GM18502 (cell line): ENCODE results near the gene WDR81.
"Not testable (repeated sequence)": the region's sequence is repeated elsewhere in the genome, so short reads cannot be mapped to it uniquely, and the experiment has no call there.

Source experiments
- ATAC-seq: cut with Tn5 transposase; IDR thresholded peaks from one replicate; pipeline ENCODE4 v1.9.1; 2021; ENCODE audit warnings: mild to moderate bottlenecking; ENCODE audit not compliant: unreplicated experiment, poor library complexity

WDR81 gene

DNA sequence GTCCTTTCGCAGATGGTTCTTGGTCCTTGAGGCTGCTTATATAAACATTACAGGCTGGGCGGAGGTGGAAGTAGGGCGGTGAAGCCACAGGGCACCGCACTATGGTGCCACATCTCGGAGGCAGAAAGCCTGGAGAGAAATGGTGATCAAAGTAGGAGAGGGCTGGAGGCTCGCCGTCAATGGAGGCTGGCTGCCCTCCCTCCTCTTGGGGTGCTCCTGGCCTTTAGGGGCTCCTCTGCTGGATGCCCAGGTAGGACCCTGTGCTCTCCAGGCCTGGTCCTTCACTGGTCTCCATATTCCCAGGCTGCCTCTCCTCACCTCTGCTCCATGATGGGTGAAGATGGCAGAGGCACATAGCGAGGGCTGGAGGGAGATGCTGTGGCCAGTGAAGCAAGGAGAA is 12.2 kb upstream of the WDR81 start:
- no peak for ATAC-seq

DNA sequence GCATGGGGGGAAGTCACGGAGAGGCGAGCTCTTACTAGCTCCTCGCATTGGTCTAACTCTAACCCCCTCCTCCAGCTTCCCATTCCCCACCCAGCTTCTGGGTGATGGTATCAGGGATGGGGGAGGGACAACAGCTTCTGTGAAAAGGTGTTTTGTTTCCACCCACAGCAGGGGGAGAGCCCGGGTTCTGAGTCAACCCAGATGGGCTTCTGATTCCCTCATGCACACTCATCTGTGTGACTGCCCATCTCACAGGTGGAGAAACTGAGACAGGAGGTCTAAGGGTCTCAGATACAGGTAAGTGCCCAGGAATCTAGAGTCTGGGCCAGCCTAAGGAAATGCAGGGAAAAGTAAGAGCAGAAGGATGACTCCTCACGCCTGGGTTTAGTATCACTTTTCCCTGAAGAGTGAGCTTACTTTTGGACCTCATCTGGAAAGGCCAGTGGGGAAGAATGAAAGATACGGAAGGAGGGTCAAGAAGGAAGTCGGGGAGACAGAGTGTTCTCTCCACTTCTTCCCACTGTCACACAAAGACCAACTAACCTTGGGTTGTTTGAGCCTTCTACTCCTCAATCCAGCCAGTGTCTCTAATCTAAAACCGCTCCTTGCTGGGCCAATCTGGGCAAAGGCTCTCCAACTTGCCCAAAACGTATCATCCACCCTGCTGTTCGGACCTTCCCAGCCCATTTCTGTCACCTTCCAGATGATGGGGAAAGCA is 11.2 kb upstream of the WDR81 start:
- no peak for ATAC-seq

DNA sequence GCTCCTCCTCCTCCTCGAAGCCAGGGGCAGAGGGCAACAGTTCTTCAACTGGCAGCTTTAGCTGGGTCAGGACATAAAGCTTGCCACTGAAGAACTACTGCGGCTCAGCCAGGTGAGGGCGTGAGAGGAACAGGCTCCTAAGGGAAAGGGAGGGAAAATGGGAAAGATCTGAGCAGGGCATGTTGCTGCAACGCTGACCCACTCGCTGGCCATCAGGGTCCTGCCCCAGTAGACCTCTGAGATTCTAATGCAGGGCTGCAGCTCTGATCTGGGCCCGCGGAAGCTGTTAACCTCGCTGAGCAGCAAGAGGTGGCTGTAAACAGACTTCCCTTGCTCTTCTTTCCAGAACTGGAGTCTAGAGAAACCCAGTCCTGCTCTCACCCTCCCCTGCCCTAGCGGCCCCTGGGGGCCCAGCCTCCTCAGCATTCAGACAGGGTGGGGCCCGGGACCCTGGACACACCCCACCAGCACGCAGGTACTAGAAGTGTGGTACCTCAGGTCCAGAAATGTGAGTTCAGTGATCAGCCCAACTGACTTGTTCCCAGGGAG is 10.6 kb upstream of the WDR81 start:
- ATAC-seq = no peak

DNA sequence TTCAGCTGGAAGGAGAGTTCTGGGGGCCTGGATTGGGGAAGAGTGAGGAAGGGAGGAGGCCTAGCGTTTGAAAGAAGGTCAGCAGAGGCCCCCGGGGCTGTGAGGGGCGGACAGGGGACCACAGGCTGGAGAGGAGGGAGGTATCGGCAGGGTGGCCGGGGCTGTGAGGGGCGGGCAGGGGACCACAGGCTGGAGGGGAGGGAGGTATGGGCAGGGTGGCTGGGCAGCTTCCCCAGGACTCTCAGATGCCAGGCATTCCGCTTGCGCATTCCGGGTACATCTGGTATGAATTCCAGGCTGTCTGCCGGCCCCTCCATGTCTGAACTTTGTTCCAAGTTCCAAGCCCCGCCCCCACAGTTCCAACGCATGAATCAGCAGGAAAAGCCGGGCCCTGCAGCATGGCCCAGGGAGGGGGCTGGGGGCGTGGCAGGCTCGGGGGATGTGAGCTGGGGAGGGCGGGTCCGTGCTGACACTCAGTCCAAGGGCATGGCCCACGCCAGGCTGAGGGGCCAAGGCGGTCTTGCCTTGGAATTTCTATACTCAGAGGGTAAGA is 10.0 kb upstream of the WDR81 start:
- no peak for ATAC-seq

DNA sequence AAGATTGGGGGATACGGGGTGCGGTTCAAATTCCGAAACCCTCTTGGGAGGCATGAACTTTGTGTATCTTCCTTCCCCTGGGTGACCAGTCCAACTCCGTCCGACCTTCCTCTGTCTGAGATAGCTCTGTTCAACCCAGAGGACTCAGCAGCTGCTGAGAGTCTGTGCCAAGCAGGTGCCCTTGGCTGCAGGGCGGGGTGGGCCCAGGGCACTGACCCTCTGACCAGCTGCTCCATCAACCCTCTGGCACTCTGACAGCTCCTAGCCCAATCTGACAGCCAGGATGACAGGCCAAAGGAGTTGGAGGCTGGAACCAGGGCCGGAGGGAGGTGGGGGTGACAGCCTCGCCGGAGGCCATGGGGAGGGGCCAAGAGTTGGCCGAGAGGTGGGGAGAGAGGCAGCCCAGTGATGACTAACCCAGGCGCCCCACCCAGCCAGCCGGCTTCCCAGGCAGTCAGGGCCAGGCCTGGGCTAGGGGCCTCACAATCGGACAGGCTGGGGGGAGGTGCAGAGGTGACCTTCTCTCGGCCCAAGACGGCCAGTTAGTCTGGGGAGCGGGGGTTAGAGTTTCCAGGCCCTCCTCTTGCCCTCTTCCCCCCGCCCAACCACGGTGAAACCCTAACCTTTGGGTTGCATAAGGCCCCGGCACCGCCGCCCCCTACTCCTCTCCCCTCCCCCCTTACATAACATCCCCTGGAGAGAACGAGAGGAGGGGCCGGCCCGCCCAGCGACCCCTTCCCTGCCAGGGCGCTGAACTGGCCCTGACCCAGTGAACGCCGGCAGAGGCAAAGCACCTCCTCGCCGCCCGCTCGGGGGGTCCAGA is 9.3 kb upstream of the WDR81 start:
- no peak for ATAC-seq

DNA sequence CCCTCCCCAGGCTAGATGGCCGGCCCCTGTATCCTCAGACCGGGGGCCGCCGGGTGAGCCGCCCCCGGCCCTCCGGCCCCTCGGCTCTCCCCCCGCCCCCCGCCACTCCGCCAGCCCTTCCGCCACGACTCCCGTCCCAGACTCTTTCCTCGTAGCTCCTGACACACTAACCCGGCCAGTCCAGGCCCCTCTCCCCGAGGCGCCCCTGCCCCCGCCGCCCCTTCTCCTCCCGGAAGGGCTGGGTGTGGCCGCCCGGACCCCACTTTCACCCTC is 8.8 kb upstream of the WDR81 start:
- no peak for ATAC-seq

DNA sequence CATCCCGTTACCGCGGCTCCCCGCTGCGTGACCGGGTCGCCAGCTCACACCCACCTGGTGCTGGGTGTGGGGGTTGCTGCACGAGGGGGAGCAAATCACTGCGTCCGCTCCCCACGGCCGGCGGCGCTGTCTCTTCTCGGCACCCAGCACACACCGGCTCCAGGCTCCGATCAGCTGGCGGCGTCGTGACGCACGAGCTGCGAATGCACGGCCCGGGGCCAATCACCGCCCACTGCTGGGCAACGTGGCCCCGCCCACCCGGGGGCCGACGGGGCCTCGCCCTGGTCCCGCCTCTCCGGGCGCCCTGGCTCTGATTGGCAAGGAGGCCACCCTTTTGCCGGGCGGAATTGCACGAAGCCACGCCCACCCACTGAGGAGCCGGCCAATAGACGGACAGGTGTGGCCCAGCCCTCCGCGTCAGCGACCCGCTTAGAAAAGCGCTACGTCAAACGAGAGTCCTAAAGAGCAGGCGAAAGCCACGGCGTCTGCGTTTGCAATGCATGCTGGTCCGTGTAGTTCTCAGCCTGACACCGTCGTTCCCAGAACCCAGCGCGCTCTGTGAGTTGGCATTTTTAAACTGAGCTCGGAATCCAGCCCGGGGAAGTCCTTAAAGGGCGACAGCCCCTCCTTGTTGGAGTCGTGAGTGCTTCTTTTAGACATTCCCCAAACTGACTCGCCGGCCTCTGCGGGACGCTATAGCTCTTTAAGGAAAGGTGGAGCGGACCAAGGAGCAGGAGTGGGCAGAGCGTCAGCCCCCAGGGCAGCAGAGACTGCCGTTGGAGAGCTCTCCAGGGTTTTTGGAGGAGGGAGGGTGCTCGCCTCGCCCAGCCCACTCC is 8.2 kb upstream of the WDR81 start:
- ATAC-seq = peak; percentile 80

DNA sequence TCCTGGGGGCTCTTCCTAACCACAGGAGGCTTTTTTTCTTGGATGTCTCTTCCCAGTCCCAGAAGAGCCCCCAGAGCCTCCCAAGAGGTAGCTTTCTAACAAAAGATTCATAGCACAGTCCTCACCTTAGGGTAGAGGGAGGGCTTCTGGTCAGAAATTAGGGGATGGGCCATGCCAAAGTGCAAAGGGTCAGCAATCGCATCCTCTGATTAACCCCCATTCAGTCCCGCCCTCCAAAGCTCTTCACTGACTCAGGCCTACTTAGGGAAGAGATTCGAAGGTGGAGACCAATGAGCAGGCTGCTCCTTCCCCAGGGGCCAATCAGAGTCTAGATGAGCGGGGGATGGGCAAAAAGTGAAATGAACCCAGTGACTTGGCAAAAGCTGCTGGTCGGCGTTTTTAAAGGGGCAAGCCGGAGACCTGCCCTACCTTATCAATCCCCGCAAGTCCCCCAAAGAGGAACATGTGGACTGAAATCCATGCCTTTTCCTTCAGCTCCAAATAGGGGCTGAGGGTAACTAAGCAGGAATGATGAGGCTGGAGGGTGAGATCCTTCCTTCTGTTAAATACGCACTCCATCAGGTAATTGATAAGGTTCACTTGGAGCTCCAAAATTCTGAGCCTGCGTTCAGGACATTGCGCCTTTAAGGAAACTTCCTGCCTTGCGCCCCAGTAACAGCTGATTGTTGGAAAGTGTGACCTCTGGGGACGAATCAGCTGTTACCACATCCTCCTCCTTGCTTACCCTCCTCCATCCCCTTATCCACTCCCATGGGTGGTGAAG is 7.4 kb upstream of the WDR81 start:
- peak; percentile 42 for ATAC-seq

DNA sequence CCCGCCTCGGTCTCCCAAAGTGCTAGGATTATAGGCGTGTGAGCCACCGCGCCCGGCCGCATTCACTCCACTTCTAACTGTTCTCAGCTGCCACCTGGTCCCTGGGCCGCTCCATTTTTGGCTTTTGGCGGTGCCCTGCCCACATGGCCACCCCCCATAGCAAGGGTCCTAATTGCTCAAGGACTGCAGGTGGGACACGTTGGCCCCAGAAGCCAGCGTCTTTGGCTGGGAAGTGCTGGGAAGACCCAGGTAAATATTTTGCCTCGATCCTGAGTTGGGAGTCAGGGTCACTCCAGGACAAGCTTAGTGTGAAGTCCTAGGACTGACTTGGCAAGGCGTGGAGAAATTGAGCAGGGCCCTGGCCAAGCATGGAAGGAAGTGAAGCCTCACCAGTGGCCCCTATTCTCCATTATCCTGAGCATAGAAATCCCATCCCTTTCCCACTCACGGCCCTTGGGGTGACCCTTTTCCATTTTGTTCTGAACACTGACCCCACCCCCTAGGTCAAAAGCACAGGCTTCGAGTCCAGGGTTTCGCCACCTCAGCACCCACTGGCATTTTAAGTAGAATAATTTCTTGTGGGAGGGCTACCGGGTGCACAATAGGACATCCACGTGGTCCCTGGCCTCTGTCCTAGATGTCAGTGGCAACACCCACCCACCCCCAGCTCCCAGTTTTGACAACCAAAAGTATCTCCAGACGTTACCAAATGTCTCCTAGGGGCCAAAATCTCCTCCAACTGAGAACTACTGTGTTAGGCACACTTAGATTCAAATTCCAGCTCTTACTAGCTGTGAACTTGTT is 5.9 kb upstream of the WDR81 start:
- no peak for ATAC-seq

DNA sequence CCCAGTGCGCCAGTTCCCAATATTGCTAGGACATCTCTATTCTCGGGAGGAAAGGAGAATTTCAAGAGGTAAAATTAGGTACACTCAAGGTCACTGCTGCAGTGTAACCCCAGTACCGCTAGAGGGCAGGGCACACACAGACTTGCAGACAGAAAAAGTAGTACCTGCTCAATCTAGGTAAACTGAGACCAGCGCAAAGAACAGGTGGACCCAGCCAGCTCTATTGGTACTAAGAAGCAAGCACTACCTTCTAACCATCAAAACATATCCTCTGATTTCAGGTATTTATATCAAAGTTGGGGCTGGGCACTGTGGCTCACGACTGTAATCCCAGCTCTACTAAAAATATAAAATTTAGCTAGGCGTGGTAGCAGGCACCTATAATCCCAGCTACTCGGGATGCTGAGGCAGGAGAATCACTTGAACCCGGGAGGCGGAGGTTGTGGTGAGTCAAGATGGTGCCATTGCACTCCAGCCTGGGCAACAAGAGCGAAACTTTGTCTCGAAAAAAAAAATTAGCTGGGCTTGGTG is 3.6 kb upstream of the WDR81 start:
- no peak for ATAC-seq

DNA sequence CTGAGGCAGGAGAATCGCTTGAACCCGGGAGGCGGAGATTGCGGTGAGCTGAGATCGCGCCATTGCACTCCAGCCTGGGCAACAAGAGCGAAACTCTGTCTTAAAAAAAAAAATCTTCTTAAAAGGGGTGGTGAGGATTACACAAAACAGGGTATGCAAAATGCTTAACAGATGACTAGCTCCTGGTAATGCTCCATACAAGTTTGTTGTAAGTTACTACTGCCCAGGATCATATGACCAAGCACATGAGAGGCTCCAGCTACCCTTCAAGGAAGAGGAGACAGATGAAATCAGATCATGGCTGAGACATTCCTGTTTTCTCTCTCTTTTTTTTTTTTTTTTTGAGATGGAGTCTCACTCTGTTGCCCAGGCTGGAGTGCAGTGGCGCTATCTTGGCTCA is 2.5 kb upstream of the WDR81 start:
- ATAC-seq = not testable (repeated sequence)

DNA sequence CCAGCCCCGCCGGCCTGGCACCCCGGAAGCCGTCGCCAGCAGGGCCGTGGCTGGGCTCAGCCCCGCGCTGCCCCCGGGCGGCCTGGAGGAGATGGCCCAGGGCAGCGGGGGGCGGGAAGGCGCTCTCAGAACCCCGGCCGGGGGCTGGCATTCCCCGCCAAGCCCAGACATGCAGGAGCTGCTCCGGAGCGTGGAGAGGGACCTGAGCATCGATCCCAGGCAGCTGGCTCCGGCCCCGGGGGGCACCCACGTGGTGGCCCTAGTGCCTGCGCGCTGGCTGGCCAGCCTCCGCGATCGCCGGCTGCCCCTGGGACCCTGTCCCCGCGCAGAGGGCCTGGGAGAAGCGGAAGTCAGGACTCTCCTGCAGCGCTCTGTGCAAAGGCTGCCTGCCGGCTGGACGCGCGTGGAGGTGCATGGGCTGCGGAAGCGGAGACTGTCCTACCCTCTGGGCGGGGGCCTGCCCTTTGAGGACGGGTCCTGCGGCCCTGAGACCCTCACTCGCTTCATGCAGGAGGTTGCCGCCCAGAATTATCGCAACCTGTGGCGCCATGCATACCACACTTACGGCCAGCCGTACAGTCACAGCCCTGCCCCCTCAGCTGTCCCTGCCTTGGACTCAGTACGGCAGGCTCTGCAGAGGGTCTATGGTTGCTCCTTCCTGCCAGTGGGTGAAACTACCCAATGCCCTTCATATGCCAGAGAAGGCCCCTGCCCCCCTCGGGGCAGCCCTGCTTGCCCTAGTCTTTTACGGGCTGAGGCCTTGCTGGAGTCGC is 551 bp downstream of the WDR81 start:
- ATAC-seq = peak; percentile 14

DNA sequence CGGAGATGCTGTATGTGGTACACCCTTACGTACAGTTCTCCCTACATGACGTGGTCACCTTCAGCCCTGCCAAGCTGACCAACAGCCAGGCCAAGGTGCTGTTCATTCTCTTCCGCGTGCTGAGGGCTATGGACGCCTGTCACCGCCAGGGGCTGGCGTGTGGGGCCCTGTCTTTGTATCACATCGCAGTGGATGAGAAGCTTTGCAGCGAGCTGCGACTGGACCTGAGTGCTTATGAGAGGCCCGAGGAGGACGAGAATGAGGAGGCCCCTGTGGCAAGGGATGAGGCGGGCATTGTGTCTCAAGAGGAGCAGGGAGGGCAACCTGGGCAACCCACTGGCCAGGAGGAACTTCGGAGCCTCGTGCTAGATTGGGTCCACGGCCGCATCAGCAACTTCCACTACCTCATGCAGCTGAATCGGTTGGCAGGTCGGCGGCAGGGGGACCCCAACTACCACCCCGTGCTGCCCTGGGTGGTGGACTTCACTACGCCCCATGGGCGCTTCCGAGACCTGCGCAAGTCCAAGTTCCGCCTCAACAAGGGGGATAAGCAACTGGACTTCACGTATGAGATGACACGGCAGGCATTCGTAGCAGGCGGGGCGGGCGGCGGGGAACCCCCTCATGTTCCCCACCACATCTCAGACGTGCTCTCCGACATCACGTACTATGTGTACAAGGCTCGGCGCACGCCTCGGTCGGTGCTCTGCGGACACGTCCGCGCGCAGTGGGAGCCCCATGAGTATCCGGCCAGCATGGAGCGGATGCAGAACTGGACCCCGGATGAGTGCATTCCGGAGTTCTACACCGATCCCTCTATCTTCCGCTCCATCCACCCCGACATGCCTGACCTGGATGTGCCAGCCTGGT is 1.4 kb downstream of the WDR81 start:
- ATAC-seq = no peak

DNA sequence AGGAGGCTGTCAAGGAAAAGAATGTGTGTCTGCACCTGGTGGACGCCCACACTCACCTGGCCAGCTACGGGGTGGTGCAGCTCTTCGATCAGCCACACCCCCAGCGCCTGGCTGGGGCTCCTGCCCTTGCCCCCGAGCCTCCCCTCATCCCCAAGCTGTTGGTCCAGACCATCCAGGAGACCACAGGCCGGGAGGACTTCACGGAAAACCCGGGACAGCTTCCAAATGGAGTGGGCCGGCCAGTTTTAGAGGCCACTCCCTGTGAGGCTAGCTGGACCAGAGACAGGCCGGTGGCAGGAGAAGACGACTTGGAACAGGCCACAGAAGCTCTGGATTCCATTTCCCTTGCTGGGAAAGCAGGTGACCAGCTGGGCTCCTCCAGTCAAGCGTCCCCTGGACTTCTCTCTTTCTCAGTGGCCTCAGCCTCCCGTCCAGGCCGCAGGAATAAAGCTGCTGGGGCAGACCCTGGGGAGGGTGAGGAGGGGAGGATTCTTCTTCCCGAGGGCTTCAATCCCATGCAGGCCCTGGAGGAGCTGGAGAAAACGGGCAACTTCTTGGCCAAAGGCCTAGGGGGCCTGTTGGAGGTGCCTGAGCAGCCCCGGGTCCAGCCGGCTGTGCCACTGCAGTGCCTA is 2.2 kb downstream of the WDR81 start:
- ATAC-seq = no peak

DNA sequence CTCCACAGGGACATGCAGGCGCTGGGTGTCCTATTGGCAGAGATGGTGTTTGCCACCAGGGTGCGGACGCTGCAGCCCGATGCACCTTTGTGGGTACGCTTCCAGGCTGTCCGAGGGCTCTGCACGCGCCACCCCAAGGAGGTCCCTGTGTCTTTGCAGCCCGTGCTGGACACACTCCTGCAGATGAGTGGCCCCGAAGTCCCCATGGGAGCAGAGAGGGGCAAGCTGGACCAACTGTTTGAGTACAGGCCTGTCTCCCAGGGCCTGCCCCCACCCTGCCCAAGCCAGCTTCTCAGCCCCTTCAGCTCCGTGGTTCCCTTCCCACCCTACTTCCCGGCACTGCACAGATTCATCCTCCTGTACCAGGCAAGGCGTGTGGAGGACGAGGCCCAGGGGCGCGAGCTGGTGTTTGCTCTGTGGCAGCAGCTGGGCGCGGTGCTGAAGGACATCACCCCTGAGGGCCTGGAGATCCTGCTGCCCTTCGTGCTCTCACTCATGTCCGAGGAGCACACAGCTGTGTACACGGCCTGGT is 2.8 kb downstream of the WDR81 start:
- no peak for ATAC-seq

DNA sequence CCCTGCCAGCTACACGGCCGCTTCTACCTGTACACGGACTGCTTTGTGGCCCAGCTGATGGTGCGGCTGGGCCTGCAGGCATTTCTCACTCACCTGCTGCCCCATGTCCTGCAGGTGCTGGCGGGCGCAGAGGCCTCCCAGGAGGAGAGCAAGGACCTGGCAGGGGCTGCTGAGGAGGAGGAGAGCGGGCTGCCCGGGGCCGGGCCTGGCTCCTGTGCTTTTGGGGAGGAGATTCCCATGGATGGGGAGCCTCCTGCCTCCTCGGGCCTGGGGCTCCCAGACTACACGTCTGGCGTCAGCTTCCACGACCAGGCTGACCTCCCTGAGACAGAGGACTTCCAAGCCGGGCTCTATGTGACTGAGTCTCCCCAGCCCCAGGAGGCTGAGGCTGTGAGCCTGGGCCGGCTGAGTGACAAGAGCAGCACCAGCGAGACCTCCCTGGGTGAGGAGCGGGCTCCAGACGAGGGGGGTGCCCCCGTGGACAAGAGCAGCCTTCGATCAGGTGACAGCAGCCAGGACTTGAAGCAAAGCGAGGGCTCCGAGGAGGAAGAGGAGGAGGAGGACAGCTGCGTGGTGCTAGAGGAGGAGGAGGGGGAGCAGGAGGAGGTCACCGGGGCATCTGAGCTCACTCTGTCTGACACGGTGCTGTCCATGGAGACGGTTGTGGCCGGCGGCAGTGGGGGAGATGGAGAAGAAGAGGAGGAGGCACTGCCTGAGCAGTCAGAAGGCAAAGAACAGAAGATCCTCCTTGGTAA is 3.5 kb downstream of the WDR81 start:
- no peak for ATAC-seq
